ENCODE measurements around the gene ZNF488.

Gene ZNF488

DNA sequence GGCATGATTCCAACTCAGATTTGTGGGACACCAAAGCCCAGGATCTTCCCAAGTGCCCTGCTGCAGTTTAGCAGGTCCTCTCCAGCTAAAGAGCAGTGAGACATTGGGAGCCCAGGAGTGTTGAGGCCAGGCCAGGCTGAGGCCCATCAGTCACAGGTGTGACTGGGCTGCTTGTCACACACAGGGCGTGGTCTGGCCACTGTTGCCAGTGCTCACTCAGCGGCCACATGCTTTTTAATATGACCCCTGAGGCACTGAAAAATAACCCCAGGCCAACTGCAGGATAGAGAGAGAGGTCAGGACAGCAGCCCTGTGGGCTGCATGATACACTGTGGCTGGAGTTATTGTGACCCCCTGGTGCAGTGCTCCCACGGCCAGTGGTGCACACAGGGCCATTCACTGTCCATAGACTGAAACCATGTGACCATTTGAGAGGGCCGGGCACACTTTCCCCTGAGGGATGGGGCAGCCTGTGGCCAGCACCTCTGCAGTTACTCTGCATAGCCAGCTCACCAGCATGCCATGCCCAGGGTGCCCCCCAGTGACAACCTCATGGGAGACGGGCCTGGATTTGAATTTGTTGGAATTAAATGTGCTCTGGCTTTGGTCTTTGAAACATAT, 57.7 kb downstream of the ZNF488 start:
- Mint-ChIP-seq H3K9me3 (peaks cover 7% of the 10 kb centered on the region), H3K4me1 (peaks cover 13% of the 10 kb centered on the region), H3K36me3 (no peaks in the 10 kb centered on the region)

DNA sequence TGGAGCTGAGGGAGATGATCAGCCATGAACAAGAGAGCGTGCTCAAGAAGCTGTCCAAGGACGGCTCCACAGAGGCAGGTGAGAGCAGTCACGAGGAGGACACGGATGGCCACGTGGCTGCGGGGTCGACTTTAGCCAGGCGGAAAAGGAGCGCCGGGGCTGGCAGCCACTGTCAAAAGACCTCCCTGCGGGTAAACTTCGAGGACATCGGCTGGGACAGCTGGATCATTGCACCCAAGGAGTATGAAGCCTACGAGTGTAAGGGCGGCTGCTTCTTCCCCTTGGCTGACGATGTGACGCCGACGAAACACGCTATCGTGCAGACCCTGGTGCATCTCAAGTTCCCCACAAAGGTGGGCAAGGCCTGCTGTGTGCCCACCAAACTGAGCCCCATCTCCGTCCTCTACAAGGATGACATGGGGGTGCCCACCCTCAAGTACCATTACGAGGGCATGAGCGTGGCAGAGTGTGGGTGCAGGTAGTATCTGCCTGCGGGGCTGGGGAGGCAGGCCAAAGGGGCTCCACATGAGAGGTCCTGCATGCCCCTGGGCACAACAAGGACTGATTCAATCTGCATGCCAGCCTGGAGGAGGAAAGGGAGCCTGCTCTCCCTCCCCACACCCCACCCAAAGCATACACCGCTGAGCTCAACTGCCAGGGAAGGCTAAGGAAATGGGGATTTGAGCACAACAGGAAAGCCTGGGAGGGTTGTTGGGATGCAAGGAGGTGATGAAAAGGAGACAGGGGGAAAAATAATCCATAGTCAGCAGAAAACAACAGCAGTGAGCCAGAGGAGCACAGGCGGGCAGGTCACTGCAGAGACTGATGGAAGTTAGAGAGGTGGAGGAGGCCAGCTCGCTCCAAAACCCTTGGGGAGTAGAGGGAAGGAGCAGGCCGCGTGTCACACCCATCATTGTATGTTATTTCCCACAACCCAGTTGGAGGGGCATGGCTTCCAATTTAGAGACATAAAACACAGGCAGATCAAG, 58.5 kb downstream of the ZNF488 start:
- peaks cover 7% of the 10 kb centered on the region for H3K9me3 Mint-ChIP-seq
- H3K4me1 Mint-ChIP-seq = peaks cover 13% of the 10 kb centered on the region
- H3K36me3 Mint-ChIP-seq = no peaks in the 10 kb centered on the region
- no peak for DNase-seq (ENCODE audit: low spot score in 2 of 2)
- no peak for ATAC-seq
- no peak overlapping the region for H3K4me3 Mint-ChIP-seq
- no peak overlapping the region for H3K27ac Mint-ChIP-seq

More for the DNA sequence above, 57.7 kb downstream of the ZNF488 start:
- H3K27ac Mint-ChIP-seq = no peak overlapping the region
- ATAC-seq (no peak), DNase-seq (ENCODE audit: low spot score in 2 of 2) (no peak)
- no peak overlapping the region for H3K4me3 Mint-ChIP-seq

DNA sequence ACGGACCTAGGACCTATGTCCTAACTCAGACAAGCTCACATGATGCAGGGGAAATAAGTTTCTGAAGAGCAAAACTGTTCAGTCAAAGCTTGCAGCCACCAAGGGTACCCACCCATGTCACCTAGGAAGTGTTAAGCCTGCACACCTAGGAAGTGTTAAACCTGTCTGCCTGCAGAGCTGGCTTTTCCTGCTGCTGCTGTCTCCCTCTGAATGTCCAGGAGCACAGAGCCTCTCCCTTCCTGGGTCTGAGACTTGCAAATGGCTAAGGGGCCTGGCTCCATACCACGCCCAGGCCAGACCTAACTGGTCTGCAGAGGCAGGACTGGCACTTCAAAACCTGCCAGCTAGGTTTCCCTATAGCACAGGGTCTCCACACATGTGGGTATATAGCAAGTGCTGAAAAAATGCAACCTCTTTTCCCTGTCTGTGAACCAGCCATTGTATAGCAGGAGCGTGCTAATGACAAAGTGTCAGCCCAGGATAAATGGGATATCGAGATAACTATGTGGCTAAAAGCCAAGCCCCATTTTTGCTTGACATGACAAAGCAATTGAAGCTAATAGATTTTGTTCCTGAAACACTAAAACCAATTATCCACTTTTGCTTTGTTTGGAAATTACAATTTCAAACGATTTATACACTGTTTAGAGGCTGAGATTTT, 60.3 kb downstream of the ZNF488 start:
- DNase-seq (ENCODE audit: low spot score in 2 of 2) (no peak), ATAC-seq (no peak)
- Mint-ChIP-seq H3K4me3 (no peak overlapping the region), H3K9me3 (peaks cover 7% of the 10 kb centered on the region), H3K36me3 (no peaks in the 10 kb centered on the region), H3K27ac (no peak overlapping the region), H3K4me1 (peaks cover 13% of the 10 kb centered on the region)

DNA sequence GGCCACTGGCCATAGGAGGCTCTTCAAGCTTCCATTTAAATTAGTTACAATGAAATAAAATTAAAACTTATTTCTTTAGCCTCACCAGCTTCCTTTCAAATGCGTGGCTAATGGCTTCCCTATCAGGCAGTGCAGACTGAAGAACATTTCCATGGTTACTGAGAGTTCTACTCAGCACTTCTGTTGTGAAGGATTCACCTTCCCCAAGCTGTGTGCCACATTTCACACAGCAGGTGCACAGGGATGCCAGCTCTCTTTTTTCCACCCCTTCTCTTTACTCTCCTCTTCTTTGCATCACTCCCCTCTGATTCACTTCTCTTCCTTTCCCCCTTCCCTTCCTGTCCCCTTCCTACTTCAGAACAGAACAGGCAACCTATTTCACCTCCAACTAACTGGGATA, 61.0 kb downstream of the ZNF488 start:
- no peaks in the 10 kb centered on the region for H3K36me3 Mint-ChIP-seq
- DNase-seq (ENCODE audit: low spot score in 2 of 2) (no peak), ATAC-seq (no peak)
- H3K4me1 Mint-ChIP-seq = peaks cover 7% of the 10 kb centered on the region
- no peak overlapping the region for H3K4me3 Mint-ChIP-seq
- H3K9me3 Mint-ChIP-seq = peaks cover 4% of the 10 kb centered on the region
- no peak overlapping the region for H3K27ac Mint-ChIP-seq

DNA sequence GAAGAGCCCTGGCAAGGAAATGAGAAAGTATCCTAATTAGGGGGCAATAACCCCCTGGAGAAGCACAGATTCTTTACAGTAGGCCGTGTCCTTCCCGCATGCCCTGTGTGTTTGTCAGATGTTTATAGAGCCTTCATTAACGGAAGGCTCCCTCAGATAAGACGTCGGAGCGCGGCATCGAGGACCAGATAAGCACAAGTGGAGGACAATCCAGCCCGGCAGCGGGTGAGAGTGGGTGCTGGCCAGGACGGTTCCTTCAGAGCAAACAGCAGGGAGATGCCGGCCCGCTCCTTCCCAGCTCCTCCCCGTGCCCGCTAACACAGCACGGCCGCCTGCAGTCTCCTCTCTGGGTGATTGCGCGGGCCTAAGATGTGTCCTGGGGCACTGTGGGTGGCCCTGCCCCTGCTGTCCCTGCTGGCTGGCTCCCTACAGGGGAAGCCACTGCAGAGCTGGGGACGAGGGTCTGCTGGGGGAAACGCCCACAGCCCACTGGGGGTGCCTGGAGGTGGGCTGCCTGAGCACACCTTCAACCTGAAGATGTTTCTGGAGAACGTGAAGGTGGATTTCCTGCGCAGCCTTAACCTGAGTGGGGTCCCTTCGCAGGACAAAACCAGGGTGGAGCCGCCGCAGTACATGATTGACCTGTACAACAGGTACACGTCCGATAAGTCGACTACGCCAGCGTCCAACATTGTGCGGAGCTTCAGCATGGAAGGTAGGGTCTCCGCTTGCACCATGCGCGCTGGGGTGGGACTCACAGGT, 61.6 kb downstream of the ZNF488 start, which contains the start of gene GDF2:
TSS of gene GDF2 (plus strand) at position 155 of the 762 bp plus-strand sequence. CDS start at position 370, 215 bp downstream.
- Mint-ChIP-seq H3K4me3 (no peak within 1 kb of the TSS), H3K9me3 (peaks cover under 1% of the 10 kb centered on the region), H3K4me1 (peaks cover under 1% of the 10 kb centered on the region), H3K36me3 (no peaks in the 10 kb centered on the region), H3K27ac (no peak within 1 kb of the TSS)
- no peak for DNase-seq (ENCODE audit: low spot score in 2 of 2)
- ATAC-seq = no peak

DNA sequence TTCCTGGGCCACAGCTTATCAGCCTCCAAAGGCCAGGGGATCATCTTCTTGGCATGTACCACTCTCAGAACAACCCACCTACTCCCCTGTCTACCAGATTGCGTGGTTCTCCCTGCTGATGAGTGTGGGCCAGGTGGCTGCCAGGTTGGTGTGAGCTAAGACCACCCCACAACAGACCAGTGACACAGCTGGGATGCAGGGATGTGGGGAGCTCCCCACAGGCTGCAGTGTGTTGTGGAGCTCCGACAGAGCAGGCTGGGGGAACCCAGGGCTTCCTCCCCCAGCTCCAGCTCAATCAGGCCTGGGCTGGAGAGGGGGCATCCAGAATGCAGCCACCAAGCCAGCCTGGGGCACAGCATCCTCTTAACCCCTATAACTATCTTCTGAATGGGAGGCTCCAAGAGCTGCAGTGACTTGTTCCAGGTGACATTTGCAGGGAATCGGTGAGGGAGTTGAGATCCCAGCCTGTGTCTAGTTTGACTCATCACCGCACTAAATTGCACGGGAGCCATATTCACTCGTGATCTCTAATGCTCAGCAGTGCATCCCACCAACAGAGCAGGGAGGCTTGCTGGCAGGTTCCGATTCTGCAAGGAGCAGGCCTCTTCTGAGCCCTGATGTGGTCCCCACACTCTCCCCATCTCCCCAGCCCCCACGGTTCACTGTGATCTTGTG, 62.4 kb downstream of the ZNF488 start:
- Mint-ChIP-seq H3K4me1 (no peaks in the 10 kb centered on the region), H3K4me3 (no peak overlapping the region), H3K9me3 (no peaks in the 10 kb centered on the region), H3K27ac (no peak overlapping the region), H3K36me3 (no peaks in the 10 kb centered on the region)
- peak; percentile 14 for ATAC-seq
- no peak for DNase-seq (ENCODE audit: low spot score in 2 of 2)

DNA sequence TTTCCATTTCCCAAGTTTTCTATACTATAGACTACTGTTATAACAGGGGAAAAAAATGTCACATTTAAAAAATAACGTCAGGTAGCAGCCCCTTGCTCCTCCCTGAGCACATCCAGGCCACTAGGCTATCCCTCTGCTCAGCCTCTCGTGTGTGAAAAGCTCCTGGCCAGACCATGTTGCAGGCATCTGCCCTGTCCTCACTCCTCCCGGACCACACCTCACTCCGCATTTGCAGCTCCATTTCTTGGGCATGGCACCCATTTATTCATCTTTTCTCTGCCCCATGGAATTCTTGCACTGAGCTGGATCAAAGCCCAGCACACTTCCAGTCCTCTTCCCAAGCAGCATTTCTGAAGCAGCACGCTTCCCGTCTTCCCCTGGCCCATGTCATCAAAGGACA, 63.3 kb downstream of the ZNF488 start:
- H3K36me3 Mint-ChIP-seq = no peaks in the 10 kb centered on the region
- ATAC-seq (no peak), DNase-seq (ENCODE audit: low spot score in 2 of 2) (no peak)
- no peaks in the 10 kb centered on the region for H3K9me3 Mint-ChIP-seq
- H3K4me3 Mint-ChIP-seq = no peak overlapping the region
- H3K27ac Mint-ChIP-seq = no peak overlapping the region
- no peaks in the 10 kb centered on the region for H3K4me1 Mint-ChIP-seq

DNA sequence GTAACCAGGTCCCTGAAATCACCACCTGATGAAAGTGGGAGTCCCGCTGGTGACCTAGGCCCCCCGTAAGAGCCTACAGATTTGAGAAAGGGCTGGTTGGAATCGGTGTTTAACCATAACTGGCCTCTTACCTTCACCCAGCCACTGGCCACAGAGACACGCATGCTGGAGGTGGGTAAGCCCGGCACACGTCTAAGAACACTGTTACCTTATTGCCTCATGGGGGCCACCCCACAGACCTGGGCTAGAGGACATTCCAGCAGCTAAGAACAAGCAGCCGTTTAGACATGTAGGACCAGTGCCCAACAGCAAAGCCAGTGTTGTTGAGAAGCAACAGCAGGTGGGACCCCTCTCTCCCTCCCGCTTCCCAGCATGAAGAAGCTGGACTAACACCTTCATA, 64.3 kb downstream of the ZNF488 start:
- Mint-ChIP-seq H3K4me3 (no peak overlapping the region), H3K9me3 (no peaks in the 10 kb centered on the region), H3K36me3 (no peaks in the 10 kb centered on the region), H3K27ac (no peak overlapping the region), H3K4me1 (no peaks in the 10 kb centered on the region)
- no peak for DNase-seq (ENCODE audit: low spot score in 2 of 2)
- no peak for ATAC-seq

DNA sequence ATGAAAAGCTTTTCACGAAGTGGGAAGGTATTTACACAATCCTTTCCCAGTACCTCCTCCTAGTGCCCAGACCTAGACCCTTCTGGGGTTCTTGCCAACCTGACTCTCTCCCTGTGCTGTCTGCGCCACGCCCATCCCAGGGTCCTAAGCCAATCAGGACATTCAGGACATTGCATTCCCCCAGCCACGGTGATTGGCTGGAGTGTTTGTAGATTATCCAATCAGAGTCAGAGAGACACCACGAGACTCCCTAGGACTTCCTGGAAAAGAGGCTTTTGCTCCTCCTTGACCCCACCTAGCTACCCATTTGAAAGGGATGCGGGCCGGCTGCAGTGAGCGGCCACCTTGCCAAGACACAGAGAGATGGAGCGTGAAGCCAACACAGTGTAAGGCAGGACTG, 65.4 kb downstream of the ZNF488 start:
- no peak for ATAC-seq
- Mint-ChIP-seq H3K9me3 (no peaks in the 10 kb centered on the region), H3K36me3 (no peaks in the 10 kb centered on the region), H3K27ac (no peak overlapping the region), H3K4me1 (no peaks in the 10 kb centered on the region), H3K4me3 (no peak overlapping the region)
- no peak for DNase-seq (ENCODE audit: low spot score in 2 of 2)

DNA sequence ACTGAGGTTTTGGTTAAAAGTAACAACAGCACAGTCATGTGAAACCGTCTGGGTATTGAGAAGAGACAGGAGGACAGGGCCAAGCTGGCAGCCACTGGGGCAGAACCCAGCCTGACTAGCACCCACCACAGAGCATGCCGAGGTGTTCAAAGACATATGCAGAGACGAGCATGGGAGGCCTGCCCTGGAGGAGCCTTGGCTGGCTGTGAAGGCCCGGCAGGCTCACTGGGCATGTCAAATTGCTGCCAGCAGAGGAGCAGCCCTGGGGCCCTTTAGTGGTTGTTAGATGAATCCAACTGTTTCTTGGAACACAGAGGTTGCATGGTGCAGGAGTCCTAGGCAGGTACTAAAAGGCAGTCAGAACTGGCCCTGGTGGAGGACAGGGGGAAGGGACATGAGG, 66.8 kb downstream of the ZNF488 start:
- H3K36me3 Mint-ChIP-seq = no peaks in the 10 kb centered on the region
- H3K4me3 Mint-ChIP-seq = no peak overlapping the region
- H3K9me3 Mint-ChIP-seq = no peaks in the 10 kb centered on the region
- ATAC-seq (no peak), DNase-seq (ENCODE audit: low spot score in 2 of 2) (no peak)
- H3K27ac Mint-ChIP-seq = no peak overlapping the region
- H3K4me1 Mint-ChIP-seq = no peaks in the 10 kb centered on the region

DNA sequence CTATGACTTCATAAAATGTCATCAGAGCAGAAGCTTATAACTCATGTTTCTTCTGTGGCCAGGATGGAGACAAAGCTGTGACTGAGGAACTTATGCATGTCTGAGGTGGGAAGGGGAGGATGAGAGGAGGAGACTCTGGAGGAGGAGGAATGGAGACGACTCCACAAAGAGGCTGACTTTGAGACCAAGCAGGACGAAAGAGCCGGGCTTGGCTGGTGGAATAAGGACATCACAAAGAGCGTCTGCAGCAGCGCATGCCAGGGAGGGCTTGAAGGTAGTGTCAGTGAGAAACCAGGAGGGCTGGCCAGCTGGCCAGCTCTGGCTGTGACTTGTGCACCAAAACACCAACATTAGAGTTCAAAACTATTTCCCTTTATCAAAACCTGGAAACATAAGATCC, 68.0 kb downstream of the ZNF488 start:
- Mint-ChIP-seq H3K27ac (no peak overlapping the region), H3K9me3 (no peaks in the 10 kb centered on the region), H3K4me3 (no peak overlapping the region), H3K36me3 (no peaks in the 10 kb centered on the region), H3K4me1 (no peaks in the 10 kb centered on the region)
- DNase-seq (ENCODE audit: low spot score in 2 of 2) (no peak), ATAC-seq (no peak)
